Tibial artery (tissue), 4 donors: Measurements from ENCODE around the gene TYW3.

Source experiments
- DNase-seq, 2 donors: peaks; one replicate each; pipeline ENCODE4 v3.0.0-alpha.2; 2019
- H3K27ac ChIP-seq, 2 donors: fragments of 200-600 bp; sonication (generic) in 1 of 2; 1 replicate in 1 of 2; 2 replicates in 1 of 2; pipeline ENCODE4 v1.5.1; 2018 to 2019; ENCODE audit warnings: mild to moderate bottlenecking in 1 of 2
- H3K27me3 ChIP-seq, 2 donors: fragments of 200-600 bp; sonication (generic) in 1 of 2; one replicate each; pipeline versions ENCODE4 v1.5.1 to v1.6.0; 2016 to 2019
- H3K36me3 ChIP-seq, 3 donors: fragments of 200-600 bp; sonication (generic) in 2 of 3; one replicate each; pipeline ENCODE4 v1.5.1; 2016 to 2019; ENCODE audit warnings: mild to moderate bottlenecking in 2 of 3
- H3K4me1 ChIP-seq, 4 donors: fragments of 200-600 bp; sonication (generic) in 2 of 4; 1 replicate in 3 of 4; 2 replicates in 1 of 4; pipeline ENCODE4 v1.5.1; 2016 to 2019
- H3K4me3 ChIP-seq, 2 donors: fragments of 200-600 bp; sonication (generic) in 1 of 2; 1 replicate in 1 of 2; 2 replicates in 1 of 2; pipeline ENCODE4 v1.5.1; 2018 to 2019; ENCODE audit warnings: mild to moderate bottlenecking in 2 of 2
- H3K9me3 ChIP-seq, 3 donors: fragments of 200-600 bp; sonication (generic) in 1 of 3; one replicate each; pipeline ENCODE4 v1.5.1; 2016 to 2019
- intact Hi-C: fragments of 100-400 bp; cut with DNase I; formaldehyde crosslinking; loops from one replicate; pipeline ENCODE4 v1.15.0; 2023; ENCODE audit warnings: low total_unique reads
- TF ChIP-seq, protein P1 (sequence below), 2 experiments: fragments of 200-600 bp in 1 of 2; fragments of 450-650 bp in 1 of 2; IDR thresholded peaks; one replicate each; pipeline ENCODE4 v1.5.1; 2017 to 2019; ENCODE audit warnings: antibody characterized with exemption in 2 of 2, mild to moderate bottlenecking in 1 of 2, moderate library complexity in 1 of 2

TYW3 gene

DNA sequence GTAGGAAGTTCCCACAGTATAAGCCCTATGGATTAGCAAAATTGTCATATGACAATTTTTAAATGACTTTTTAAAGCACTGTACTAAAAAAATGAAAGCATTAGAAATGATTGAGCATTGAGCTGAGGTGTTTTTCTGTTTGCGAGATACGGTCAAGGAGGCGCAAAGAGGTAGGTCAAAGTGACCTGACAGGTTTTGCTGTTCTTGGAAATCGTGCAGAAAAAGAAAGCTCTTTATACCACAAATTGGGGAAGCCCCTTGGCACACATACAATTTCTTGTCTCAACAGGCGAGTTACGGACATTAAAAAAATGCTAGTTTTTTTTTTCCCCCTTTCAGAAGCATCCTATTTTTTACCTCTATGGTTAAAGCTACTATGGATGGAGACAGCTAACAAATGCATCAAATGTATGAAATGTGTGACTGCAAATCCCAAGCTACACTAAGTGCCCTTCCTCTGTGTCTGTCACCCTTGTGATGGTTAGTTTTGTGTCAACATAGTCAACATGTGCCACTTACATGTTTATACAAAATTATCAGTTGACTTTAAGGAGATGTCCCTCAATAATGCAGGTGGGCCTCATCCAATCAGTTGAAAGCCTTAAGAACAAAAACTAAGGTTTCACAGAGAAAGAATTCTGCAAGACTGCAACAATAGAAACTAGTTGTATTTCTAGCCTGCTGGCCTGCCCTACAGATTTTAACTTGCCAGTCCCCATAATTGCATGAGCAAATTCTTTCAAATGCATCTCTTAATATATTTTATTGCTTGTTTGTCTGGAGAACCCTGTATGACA is 29.4 kb upstream of the TYW3 start:
- peaks cover 51 to 79% (median 62%) of the 10 kb centered on the region in 3 donors for H3K36me3 ChIP-seq
- no peak overlapping the region for H3K27ac ChIP-seq
- DNase-seq, result no peak
- H3K27me3 ChIP-seq, result no peaks in the 10 kb centered on the region
- intact Hi-C loops, result no loop called here
- H3K4me3 ChIP-seq, result no peak overlapping the region
- TF ChIP-seq, protein P1, sequence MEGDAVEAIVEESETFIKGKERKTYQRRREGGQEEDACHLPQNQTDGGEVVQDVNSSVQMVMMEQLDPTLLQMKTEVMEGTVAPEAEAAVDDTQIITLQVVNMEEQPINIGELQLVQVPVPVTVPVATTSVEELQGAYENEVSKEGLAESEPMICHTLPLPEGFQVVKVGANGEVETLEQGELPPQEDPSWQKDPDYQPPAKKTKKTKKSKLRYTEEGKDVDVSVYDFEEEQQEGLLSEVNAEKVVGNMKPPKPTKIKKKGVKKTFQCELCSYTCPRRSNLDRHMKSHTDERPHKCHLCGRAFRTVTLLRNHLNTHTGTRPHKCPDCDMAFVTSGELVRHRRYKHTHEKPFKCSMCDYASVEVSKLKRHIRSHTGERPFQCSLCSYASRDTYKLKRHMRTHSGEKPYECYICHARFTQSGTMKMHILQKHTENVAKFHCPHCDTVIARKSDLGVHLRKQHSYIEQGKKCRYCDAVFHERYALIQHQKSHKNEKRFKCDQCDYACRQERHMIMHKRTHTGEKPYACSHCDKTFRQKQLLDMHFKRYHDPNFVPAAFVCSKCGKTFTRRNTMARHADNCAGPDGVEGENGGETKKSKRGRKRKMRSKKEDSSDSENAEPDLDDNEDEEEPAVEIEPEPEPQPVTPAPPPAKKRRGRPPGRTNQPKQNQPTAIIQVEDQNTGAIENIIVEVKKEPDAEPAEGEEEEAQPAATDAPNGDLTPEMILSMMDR (IDR thresholded peaks at IDR 0.05), result no peak
- H3K4me1 ChIP-seq, result no peaks in the 10 kb centered on the region
- H3K9me3 ChIP-seq, result no peaks in the 10 kb centered on the region

DNA sequence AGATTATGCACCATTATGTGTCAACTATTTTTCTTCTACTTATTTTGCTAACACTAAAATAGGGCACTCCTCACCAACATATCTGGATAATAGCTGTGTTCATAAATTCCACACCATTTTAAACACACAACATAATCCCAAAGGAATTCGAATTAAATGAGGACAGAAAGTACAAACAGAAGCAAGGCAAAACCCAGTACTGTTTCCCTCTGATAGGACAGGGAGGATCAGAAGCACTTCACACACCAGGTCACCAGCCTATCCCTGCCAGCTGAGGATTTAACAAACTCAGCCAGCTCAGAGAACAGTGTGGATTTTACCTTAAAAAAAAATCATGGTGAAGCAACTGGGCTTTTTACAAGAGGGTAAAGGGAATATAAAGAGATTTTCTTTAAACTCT is 20.1 kb upstream of the TYW3 start:
- H3K4me3 ChIP-seq, result no peak overlapping the region
- peaks cover 60 to 80% (median 75%) of the 10 kb centered on the region in 3 donors for H3K36me3 ChIP-seq
- no peaks in the 10 kb centered on the region for H3K27me3 ChIP-seq
- intact Hi-C loops, result no loop called here
- H3K27ac ChIP-seq, result no peak overlapping the region
- TF ChIP-seq, protein P1 (IDR thresholded peaks at IDR 0.05), result no peak
- no peaks in the 10 kb centered on the region for H3K9me3 ChIP-seq
- H3K4me1 ChIP-seq, result peaks cover 0 to 12% (median 0%) of the 10 kb centered on the region in 4 donors
- no peak for DNase-seq

DNA sequence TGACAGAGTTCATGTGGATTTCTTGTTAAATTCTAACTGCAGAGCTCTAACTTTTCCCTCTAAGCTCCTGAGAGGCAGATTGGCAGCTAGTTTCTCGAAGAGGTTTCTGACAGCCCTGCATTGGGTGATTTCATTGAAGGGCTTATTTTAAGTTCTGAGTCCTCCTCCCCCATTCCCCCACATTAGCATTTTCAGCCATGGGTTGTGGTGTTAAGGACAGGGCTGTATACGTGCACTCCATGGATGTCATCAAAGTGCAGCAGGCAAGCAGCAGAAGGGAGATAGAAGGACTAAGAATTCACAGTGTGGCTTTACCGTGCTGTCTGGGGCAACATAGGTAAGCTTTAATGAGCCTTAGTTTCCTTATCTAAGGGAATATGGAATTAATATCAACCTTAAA is 19.1 kb upstream of the TYW3 start:
- no peak for DNase-seq
- H3K27me3 ChIP-seq, result no peaks in the 10 kb centered on the region
- H3K4me3 ChIP-seq, result no peak overlapping the region
- TF ChIP-seq, protein P1 (IDR thresholded peaks at IDR 0.05), result no peak
- no peak overlapping the region for H3K27ac ChIP-seq
- intact Hi-C loops, result no loop called here
- H3K36me3 ChIP-seq, result peaks cover 69 to 80% (median 77%) of the 10 kb centered on the region in 3 donors
- H3K9me3 ChIP-seq, result no peaks in the 10 kb centered on the region
- H3K4me1 ChIP-seq, result peaks cover 0 to 12% (median 0%) of the 10 kb centered on the region in 4 donors

DNA sequence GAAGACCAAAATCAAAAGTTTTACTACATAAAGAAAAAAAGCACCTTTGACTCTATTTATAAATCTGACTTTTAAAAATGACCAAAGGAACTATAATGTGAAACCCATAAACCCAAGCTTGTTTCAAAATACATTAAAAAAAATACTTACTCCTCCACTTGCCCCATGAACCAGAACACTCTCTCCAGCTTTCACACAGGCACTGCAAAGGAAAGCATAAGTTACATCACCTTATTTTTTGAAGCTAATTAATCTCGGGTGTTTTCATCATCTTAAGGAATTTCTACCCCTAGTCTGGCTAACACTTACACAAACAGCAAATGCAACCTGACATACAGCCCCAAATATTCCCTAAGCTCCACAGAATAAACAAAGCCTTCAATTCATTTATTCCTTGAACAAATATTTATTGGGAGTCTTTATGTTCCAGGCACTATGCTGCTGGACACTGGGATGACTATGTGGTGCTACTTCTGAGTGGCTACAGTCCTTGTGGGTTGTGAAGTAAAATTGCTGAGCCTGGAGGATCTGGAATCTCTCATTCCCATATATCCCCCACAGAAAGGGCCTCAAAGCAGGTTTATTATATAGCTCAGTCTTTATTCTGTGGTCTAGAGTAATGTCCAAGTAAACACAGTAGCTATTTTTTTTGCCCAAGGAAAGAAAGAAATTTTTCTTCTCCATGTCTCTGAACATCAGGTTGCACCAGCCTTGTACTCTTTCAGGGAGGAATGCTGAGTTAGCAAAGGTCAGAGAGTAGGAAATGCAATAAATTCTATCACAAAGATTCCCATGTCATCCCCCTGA is 18.3 kb upstream of the TYW3 start:
- peaks cover 68 to 80% (median 78%) of the 10 kb centered on the region in 3 donors for H3K36me3 ChIP-seq
- no peaks in the 10 kb centered on the region for H3K27me3 ChIP-seq
- no peaks in the 10 kb centered on the region for H3K9me3 ChIP-seq
- H3K4me1 ChIP-seq, result peaks cover 0 to 12% (median 0%) of the 10 kb centered on the region in 4 donors
- intact Hi-C loops, result no loop called here
- DNase-seq, result no peak
- H3K4me3 ChIP-seq, result no peak overlapping the region
- TF ChIP-seq, protein P1 (IDR thresholded peaks at IDR 0.05), result no peak
- H3K27ac ChIP-seq, result no peak overlapping the region

DNA sequence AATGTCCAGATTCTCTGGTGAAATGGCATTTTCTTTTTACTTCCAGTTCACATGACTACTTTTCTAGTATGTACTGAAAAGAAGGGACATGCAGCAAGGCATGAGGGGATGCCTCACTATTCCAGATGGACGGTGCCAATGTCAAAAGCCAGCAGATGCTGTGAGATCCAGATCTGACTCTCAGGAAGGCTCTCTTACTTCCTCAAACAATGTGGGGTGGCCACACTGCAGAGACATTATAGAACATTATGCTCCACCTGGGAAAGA is 17.8 kb upstream of the TYW3 start:
- intact Hi-C loops, result no loop called here
- TF ChIP-seq, protein P1 (IDR thresholded peaks at IDR 0.05), result no peak
- Histone ChIP-seq H3K4me1 (peaks cover 0 to 12% (median 0%) of the 10 kb centered on the region in 4 donors), H3K4me3 (no peak overlapping the region), H3K36me3 (peaks cover 68 to 81% (median 78%) of the 10 kb centered on the region in 3 donors), H3K27ac (no peak overlapping the region), H3K27me3 (no peaks in the 10 kb centered on the region), H3K9me3 (no peaks in the 10 kb centered on the region)
- DNase-seq, result no peak
